Keratinocyte (primary cell): ENCODE data around the gene CXCL1.

Source experiments
- EZH2 ChIP-seq: IDR thresholded peaks from one replicate; pipeline ENCODE4 v1.6.1; 2012; ENCODE audit warnings: inconsistent platforms, mild to moderate bottlenecking, low read length, moderate library complexity
- TF ChIP-seq, protein P1 (sequence below), 3 experiments: IDR thresholded peaks in 1 of 3; conservative IDR thresholded peaks in 1 of 3; optimal IDR thresholded peaks in 1 of 3; 2 replicates in 2 of 3; 3 replicates in 1 of 3; pipeline versions ENCODE3 to v1.5.1; 2011; ENCODE audit warnings: low read length in 3 of 3, mild to moderate bottlenecking in 3 of 3, moderate library complexity in 2 of 3, control low read depth in 1 of 3, inconsistent platforms in 1 of 3; ENCODE audit not compliant: insufficient read depth in 2 of 3; ENCODE audit errors: extremely low read depth in 1 of 3

DNA sequence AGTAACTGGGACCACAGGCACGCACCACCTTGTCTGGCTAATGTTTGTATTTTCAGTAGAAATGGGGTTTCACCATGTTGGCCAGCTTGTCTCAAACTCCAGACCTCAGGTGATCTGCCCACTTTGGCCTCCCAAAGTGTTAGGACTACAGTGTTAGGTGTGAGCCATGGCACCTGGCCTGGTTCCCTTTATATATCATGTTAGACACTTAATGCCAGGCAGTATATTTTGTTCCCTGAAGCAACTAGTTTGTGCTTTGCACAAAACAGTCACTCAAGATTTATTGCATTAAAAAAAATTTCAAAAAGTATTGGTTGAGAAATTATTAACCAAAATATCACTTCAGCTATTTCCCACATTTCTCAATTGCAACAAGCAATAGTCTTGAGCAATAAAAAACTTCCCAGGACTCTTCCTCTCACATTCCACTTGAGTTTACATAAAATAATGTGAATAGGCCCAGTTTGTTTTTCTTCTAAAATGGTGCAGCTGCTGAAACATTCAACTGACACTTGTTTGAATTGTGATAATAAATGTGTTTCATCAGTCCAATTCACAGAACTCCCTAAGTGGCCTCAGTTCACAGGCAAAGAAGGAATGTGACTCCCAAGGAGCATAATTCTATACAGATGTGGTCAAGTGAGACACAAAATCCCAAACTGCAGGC, 22.7 kb downstream of the CXCL1 start:
- no peak for TF ChIP-seq EZH2
- TF ChIP-seq, protein P1, sequence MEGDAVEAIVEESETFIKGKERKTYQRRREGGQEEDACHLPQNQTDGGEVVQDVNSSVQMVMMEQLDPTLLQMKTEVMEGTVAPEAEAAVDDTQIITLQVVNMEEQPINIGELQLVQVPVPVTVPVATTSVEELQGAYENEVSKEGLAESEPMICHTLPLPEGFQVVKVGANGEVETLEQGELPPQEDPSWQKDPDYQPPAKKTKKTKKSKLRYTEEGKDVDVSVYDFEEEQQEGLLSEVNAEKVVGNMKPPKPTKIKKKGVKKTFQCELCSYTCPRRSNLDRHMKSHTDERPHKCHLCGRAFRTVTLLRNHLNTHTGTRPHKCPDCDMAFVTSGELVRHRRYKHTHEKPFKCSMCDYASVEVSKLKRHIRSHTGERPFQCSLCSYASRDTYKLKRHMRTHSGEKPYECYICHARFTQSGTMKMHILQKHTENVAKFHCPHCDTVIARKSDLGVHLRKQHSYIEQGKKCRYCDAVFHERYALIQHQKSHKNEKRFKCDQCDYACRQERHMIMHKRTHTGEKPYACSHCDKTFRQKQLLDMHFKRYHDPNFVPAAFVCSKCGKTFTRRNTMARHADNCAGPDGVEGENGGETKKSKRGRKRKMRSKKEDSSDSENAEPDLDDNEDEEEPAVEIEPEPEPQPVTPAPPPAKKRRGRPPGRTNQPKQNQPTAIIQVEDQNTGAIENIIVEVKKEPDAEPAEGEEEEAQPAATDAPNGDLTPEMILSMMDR (optimal IDR thresholded peaks at IDR 0.05 in 1 of 3, IDR thresholded peaks at IDR 0.05 in 1 of 3, conservative IDR thresholded peaks at IDR 0.05 in 1 of 3; ENCODE audit: extremely low read depth in 1 of 3, insufficient read depth in 2 of 3, low read length in 3 of 3): no peak
